ENCODE measurements around the gene LAMA4.

Gene LAMA4

GRCh38 chr6:112172540-112172939 is 81.8 kb downstream of the LAMA4 start:
- H3K9me3 ChIP-seq (ENCODE audit: control insufficient read depth, low read length), result no peaks in the 10 kb centered on the region
- no peaks in the 10 kb centered on the region for H3K36me3 ChIP-seq (ENCODE audit: control insufficient read depth, insufficient read depth, low read length)
- H3K4me3 ChIP-seq (ENCODE audit: low read length), result no peak overlapping the region
- no peaks in the 10 kb centered on the region for H3K4me1 ChIP-seq (ENCODE audit: control insufficient read depth, insufficient read depth, low read length)
- no peaks in the 10 kb centered on the region for H3K27me3 ChIP-seq (ENCODE audit: control insufficient read depth, insufficient read depth, low read length)
- H3K9ac ChIP-seq (ENCODE audit: low read length), result no peak overlapping the region

- H3K4me3 ChIP-seq (ENCODE audit: low read length), result no peak overlapping the region
- H3K9ac ChIP-seq (ENCODE audit: low read length), result no peak overlapping the region
- H3K36me3 ChIP-seq (ENCODE audit: control insufficient read depth, insufficient read depth, low read length), result no peaks in the 10 kb centered on the region
- H3K27me3 ChIP-seq (ENCODE audit: control insufficient read depth, insufficient read depth, low read length), result no peaks in the 10 kb centered on the region
- H3K9me3 ChIP-seq (ENCODE audit: control insufficient read depth, low read length), result no peaks in the 10 kb centered on the region
- H3K4me1 ChIP-seq (ENCODE audit: control insufficient read depth, insufficient read depth, low read length), result no peaks in the 10 kb centered on the region
Observed at GRCh38 chr6:112169541-112169940, 84.8 kb downstream of the LAMA4 start.

GRCh38 chr6:112163295-112164257 is 90.8 kb downstream of the LAMA4 start:
- Histone ChIP-seq H3K4me1 (ENCODE audit: control insufficient read depth, insufficient read depth, low read length) (no peaks in the 10 kb centered on the region), H3K9me3 (ENCODE audit: control insufficient read depth, low read length) (no peaks in the 10 kb centered on the region), H3K27me3 (ENCODE audit: control insufficient read depth, insufficient read depth, low read length) (no peaks in the 10 kb centered on the region), H3K9ac (ENCODE audit: low read length) (no peak overlapping the region), H3K4me3 (ENCODE audit: low read length) (no peak overlapping the region), H3K36me3 (ENCODE audit: control insufficient read depth, insufficient read depth, low read length) (no peaks in the 10 kb centered on the region)

GRCh38 chr6:112160745-112161144 is 93.6 kb downstream of the LAMA4 start:
- Histone ChIP-seq H3K4me1 (ENCODE audit: control insufficient read depth, insufficient read depth, low read length) (no peaks in the 10 kb centered on the region), H3K27me3 (ENCODE audit: control insufficient read depth, insufficient read depth, low read length) (no peaks in the 10 kb centered on the region), H3K36me3 (ENCODE audit: control insufficient read depth, insufficient read depth, low read length) (no peaks in the 10 kb centered on the region), H3K9me3 (ENCODE audit: control insufficient read depth, low read length) (no peaks in the 10 kb centered on the region), H3K9ac (ENCODE audit: low read length) (no peak overlapping the region), H3K4me3 (ENCODE audit: low read length) (no peak overlapping the region)

- Histone ChIP-seq H3K4me3 (ENCODE audit: low read length) (no peak overlapping the region), H3K4me1 (ENCODE audit: control insufficient read depth, insufficient read depth, low read length) (no peaks in the 10 kb centered on the region), H3K36me3 (ENCODE audit: control insufficient read depth, insufficient read depth, low read length) (no peaks in the 10 kb centered on the region), H3K9ac (ENCODE audit: low read length) (no peak overlapping the region), H3K9me3 (ENCODE audit: control insufficient read depth, low read length) (no peaks in the 10 kb centered on the region), H3K27me3 (ENCODE audit: control insufficient read depth, insufficient read depth, low read length) (no peaks in the 10 kb centered on the region)
Observed at GRCh38 chr6:112156668-112157067, 97.7 kb downstream of the LAMA4 start.

GRCh38 chr6:112155886-112156285 is 98.5 kb downstream of the LAMA4 start:
- Histone ChIP-seq H3K36me3 (ENCODE audit: control insufficient read depth, insufficient read depth, low read length) (no peaks in the 10 kb centered on the region), H3K9ac (ENCODE audit: low read length) (no peak overlapping the region), H3K27me3 (ENCODE audit: control insufficient read depth, insufficient read depth, low read length) (no peaks in the 10 kb centered on the region), H3K9me3 (ENCODE audit: control insufficient read depth, low read length) (no peaks in the 10 kb centered on the region), H3K4me1 (ENCODE audit: control insufficient read depth, insufficient read depth, low read length) (no peaks in the 10 kb centered on the region), H3K4me3 (ENCODE audit: low read length) (no peak overlapping the region)

- Histone ChIP-seq H3K27me3 (ENCODE audit: control insufficient read depth, insufficient read depth, low read length) (no peaks in the 10 kb centered on the region), H3K9ac (ENCODE audit: low read length) (no peak overlapping the region), H3K9me3 (ENCODE audit: control insufficient read depth, low read length) (no peaks in the 10 kb centered on the region), H3K4me3 (ENCODE audit: low read length) (no peak overlapping the region), H3K4me1 (ENCODE audit: control insufficient read depth, insufficient read depth, low read length) (no peaks in the 10 kb centered on the region), H3K36me3 (ENCODE audit: control insufficient read depth, insufficient read depth, low read length) (no peaks in the 10 kb centered on the region)
Observed at GRCh38 chr6:112154711-112155110, 99.7 kb downstream of the LAMA4 start.

- H3K9me3 ChIP-seq (ENCODE audit: control insufficient read depth, low read length), result no peaks in the 10 kb centered on the region
- H3K4me1 ChIP-seq (ENCODE audit: control insufficient read depth, insufficient read depth, low read length), result no peaks in the 10 kb centered on the region
- no peak overlapping the region for H3K4me3 ChIP-seq (ENCODE audit: low read length)
- H3K9ac ChIP-seq (ENCODE audit: low read length), result no peak overlapping the region
- H3K27me3 ChIP-seq (ENCODE audit: control insufficient read depth, insufficient read depth, low read length), result no peaks in the 10 kb centered on the region
- H3K36me3 ChIP-seq (ENCODE audit: control insufficient read depth, insufficient read depth, low read length), result no peaks in the 10 kb centered on the region
Observed at GRCh38 chr6:112153926-112154607, 100.3 kb downstream of the LAMA4 start.

- Histone ChIP-seq H3K9ac (ENCODE audit: low read length) (no peak overlapping the region), H3K9me3 (ENCODE audit: control insufficient read depth, low read length) (no peaks in the 10 kb centered on the region), H3K27me3 (ENCODE audit: control insufficient read depth, insufficient read depth, low read length) (no peaks in the 10 kb centered on the region), H3K4me1 (ENCODE audit: control insufficient read depth, insufficient read depth, low read length) (no peaks in the 10 kb centered on the region), H3K4me3 (ENCODE audit: low read length) (no peak overlapping the region), H3K36me3 (ENCODE audit: control insufficient read depth, insufficient read depth, low read length) (no peaks in the 10 kb centered on the region)
Observed at GRCh38 chr6:112150363-112150762, 104.0 kb downstream of the LAMA4 start.

GRCh38 chr6:112149719-112150263 is 104.6 kb downstream of the LAMA4 start:
- H3K27me3 ChIP-seq (ENCODE audit: control insufficient read depth, insufficient read depth, low read length), result no peaks in the 10 kb centered on the region
- H3K4me3 ChIP-seq (ENCODE audit: low read length), result no peak overlapping the region
- H3K36me3 ChIP-seq (ENCODE audit: control insufficient read depth, insufficient read depth, low read length), result no peaks in the 10 kb centered on the region
- H3K9ac ChIP-seq (ENCODE audit: low read length), result no peak overlapping the region
- no peaks in the 10 kb centered on the region for H3K9me3 ChIP-seq (ENCODE audit: control insufficient read depth, low read length)
- H3K4me1 ChIP-seq (ENCODE audit: control insufficient read depth, insufficient read depth, low read length), result no peaks in the 10 kb centered on the region

GRCh38 chr6:112149236-112149635 is 105.1 kb downstream of the LAMA4 start:
- Histone ChIP-seq H3K4me3 (ENCODE audit: low read length) (no peak overlapping the region), H3K27me3 (ENCODE audit: control insufficient read depth, insufficient read depth, low read length) (no peaks in the 10 kb centered on the region), H3K9me3 (ENCODE audit: control insufficient read depth, low read length) (no peaks in the 10 kb centered on the region), H3K9ac (ENCODE audit: low read length) (no peak overlapping the region), H3K4me1 (ENCODE audit: control insufficient read depth, insufficient read depth, low read length) (no peaks in the 10 kb centered on the region), H3K36me3 (ENCODE audit: control insufficient read depth, insufficient read depth, low read length) (no peaks in the 10 kb centered on the region)

- H3K9me3 ChIP-seq (ENCODE audit: control insufficient read depth, low read length), result no peaks in the 10 kb centered on the region
- H3K4me3 ChIP-seq (ENCODE audit: low read length), result no peak overlapping the region
- no peaks in the 10 kb centered on the region for H3K4me1 ChIP-seq (ENCODE audit: control insufficient read depth, insufficient read depth, low read length)
- no peak overlapping the region for H3K9ac ChIP-seq (ENCODE audit: low read length)
- no peaks in the 10 kb centered on the region for H3K36me3 ChIP-seq (ENCODE audit: control insufficient read depth, insufficient read depth, low read length)
- H3K27me3 ChIP-seq (ENCODE audit: control insufficient read depth, insufficient read depth, low read length), result no peaks in the 10 kb centered on the region
Observed at GRCh38 chr6:112148103-112148502, 106.3 kb downstream of the LAMA4 start.
